H9 (cell line): Measurements from ENCODE around the gene CHST8. TPM values are rescaled to one million over a fixed set of nuclear protein-coding genes. Genes with fewer than 3 reads are reported as not detected.

ENCODE experiments used
- DNase-seq: peaks from one replicate; pipeline ENCODE4 v3.0.0-alpha.2; 2017
- H2AFZ ChIP-seq: one replicate; pipeline ENCODE4 v1.6.1; 2013; ENCODE audit warnings: mild to moderate bottlenecking, low read length, control low read depth, moderate library complexity
- H2AK5ac ChIP-seq: 2 replicates; pipeline ENCODE4 v1.6.1; 2013; ENCODE audit warnings: low read length, control low read depth, mixed read lengths; ENCODE audit not compliant: insufficient read length
- H2BK120ac ChIP-seq: one replicate; pipeline ENCODE4 v1.6.1; 2013; ENCODE audit warnings: low read depth, mild to moderate bottlenecking, low read length, control low read depth, inconsistent platforms; ENCODE audit not compliant: poor library complexity, severe bottlenecking
- H2BK12ac ChIP-seq: 2 replicates; pipeline ENCODE4 v1.6.1; 2013; ENCODE audit warnings: low read length, control low read depth, mixed read lengths, low read depth; ENCODE audit not compliant: insufficient read length
- H2BK15ac ChIP-seq: 2 replicates; pipeline ENCODE4 v1.6.1; 2013; ENCODE audit warnings: low read depth, low read length, control low read depth
- H2BK20ac ChIP-seq: one replicate; pipeline ENCODE4 v1.6.1; 2013; ENCODE audit warnings: low read depth, mild to moderate bottlenecking, low read length, control low read depth, inconsistent platforms; ENCODE audit not compliant: poor library complexity, severe bottlenecking
- H2BK5ac ChIP-seq: 2 replicates; pipeline ENCODE4 v1.6.1; 2013; ENCODE audit warnings: low read length, control low read depth, mixed read lengths; ENCODE audit not compliant: insufficient read length
- H3K14ac ChIP-seq: 2 replicates; pipeline ENCODE4 v1.6.1; 2013; ENCODE audit warnings: low read length, control low read depth; ENCODE audit not compliant: insufficient read depth
- H3K18ac ChIP-seq: 2 replicates; pipeline ENCODE4 v1.6.1; 2013; ENCODE audit warnings: low read depth, mild to moderate bottlenecking, mixed read lengths, low read length, control low read depth; ENCODE audit not compliant: insufficient read length
- H3K23ac ChIP-seq: 2 replicates; pipeline ENCODE4 v1.6.1; 2013; ENCODE audit warnings: low read length, control low read depth, mixed read lengths, low read depth; ENCODE audit not compliant: insufficient read length
- H3K23me2 ChIP-seq: 2 replicates; pipeline ENCODE4 v1.6.1; 2013; ENCODE audit warnings: low read depth, mild to moderate bottlenecking, mixed read lengths, low read length, control low read depth; ENCODE audit not compliant: insufficient read length, poor library complexity, severe bottlenecking
- H3K27ac ChIP-seq: 2 replicates; pipeline ENCODE4 v1.5.1; 2013; ENCODE audit warnings: low read length, control low read depth, mixed read lengths, low read depth; ENCODE audit not compliant: insufficient read length
- H3K27me3 ChIP-seq: 2 replicates; pipeline ENCODE4 v1.6.1; 2013; ENCODE audit warnings: low read length, control low read depth, inconsistent platforms; ENCODE audit not compliant: insufficient read depth
- H3K4ac ChIP-seq: 2 replicates; pipeline ENCODE4 v1.6.1; 2013; ENCODE audit warnings: low read depth, mild to moderate bottlenecking, control low read depth, inconsistent platforms, low read length, moderate library complexity
- H3K4me1 ChIP-seq: 2 replicates; pipeline ENCODE4 v1.6.1; 2013; ENCODE audit warnings: low read length, control low read depth, inconsistent platforms; ENCODE audit not compliant: insufficient read depth
- H3K4me2 ChIP-seq: 2 replicates; pipeline ENCODE4 v1.6.1; 2013; ENCODE audit warnings: low read length, control low read depth, mixed read lengths; ENCODE audit not compliant: insufficient read length, insufficient read depth
- H3K56ac ChIP-seq: 2 replicates; pipeline ENCODE4 v1.6.1; 2013; ENCODE audit warnings: low read depth, mild to moderate bottlenecking, mixed read lengths, low read length, control low read depth; ENCODE audit not compliant: insufficient read length
- H3K79me1 ChIP-seq: 2 replicates; pipeline ENCODE4 v1.6.1; 2013; ENCODE audit warnings: low read depth, mild to moderate bottlenecking, moderate library complexity, low read length, control low read depth, inconsistent platforms; ENCODE audit not compliant: insufficient read depth, poor library complexity, severe bottlenecking
- H3K79me2 ChIP-seq: 2 replicates; pipeline ENCODE4 v1.6.1; 2013; ENCODE audit warnings: low read length, control low read depth, inconsistent platforms; ENCODE audit not compliant: insufficient read depth
- H3K9ac ChIP-seq: 2 replicates; pipeline ENCODE4 v1.6.1; 2013; ENCODE audit warnings: low read length, control low read depth, mixed read lengths; ENCODE audit not compliant: insufficient read length; ENCODE audit errors: extremely low read depth
- H3K9me3 ChIP-seq: one replicate; pipeline ENCODE4 v1.6.1; 2013; ENCODE audit warnings: low read depth, low read length, inconsistent platforms; ENCODE audit not compliant: control insufficient read depth
- H3T11ph ChIP-seq: one replicate; pipeline ENCODE4 v1.6.1; 2013; ENCODE audit warnings: mild to moderate bottlenecking, low read length, control low read depth, inconsistent platforms
- H4K20me1 ChIP-seq: one replicate; pipeline ENCODE4 v1.6.1; 2013; ENCODE audit not compliant: control insufficient read depth, insufficient read length, insufficient read depth
- H4K5ac ChIP-seq: 2 replicates; pipeline ENCODE4 v1.6.1; 2013; ENCODE audit warnings: low read depth, mild to moderate bottlenecking, mixed read lengths, low read length, control low read depth; ENCODE audit not compliant: insufficient read length
- H4K8ac ChIP-seq: replicated peaks from 2 replicates; pipeline ENCODE4 v1.6.1; 2013; ENCODE audit warnings: low read length, control low read depth, mixed read lengths, low read depth; ENCODE audit not compliant: insufficient read length
- H4K91ac ChIP-seq: 2 replicates; pipeline ENCODE4 v1.6.1; 2013; ENCODE audit warnings: low read depth, mild to moderate bottlenecking, moderate library complexity, mixed read lengths, low read length, control low read depth; ENCODE audit not compliant: insufficient read length
- H3K27ac Mint-ChIP-seq, 3 experiments: 2 replicates in 2 of 3; 3 replicates in 1 of 3; pipeline ENCODE4 v1.8.0; 2020 to 2021; ENCODE audit warnings: mixed read lengths in 3 of 3, mild to moderate bottlenecking in 1 of 3, moderate library complexity in 1 of 3
- H3K27me3 Mint-ChIP-seq: 2 replicates; pipeline ENCODE4 v1.8.0; 2021; ENCODE audit warnings: low read depth, mild to moderate bottlenecking, moderate library complexity, mixed read lengths
- H3K36me3 Mint-ChIP-seq, 3 experiments: 2 replicates in 2 of 3; 3 replicates in 1 of 3; pipeline ENCODE4 v1.8.0; 2020 to 2021; ENCODE audit warnings: low read depth in 3 of 3, mixed read lengths in 3 of 3; ENCODE audit not compliant: insufficient read depth in 1 of 3
- H3K4me1 Mint-ChIP-seq, 2 experiments: 2 replicates each; pipeline ENCODE4 v1.8.0; 2020; ENCODE audit warnings: mixed read lengths in 2 of 2
- H3K4me3 Mint-ChIP-seq, 2 experiments: 2 replicates in 1 of 2; 3 replicates in 1 of 2; pipeline ENCODE4 v1.8.0; 2020 to 2021; ENCODE audit warnings: mild to moderate bottlenecking in 2 of 2, mixed read lengths in 2 of 2, moderate library complexity in 1 of 2
- H3K9me3 Mint-ChIP-seq, 2 experiments: 2 replicates in 1 of 2; 3 replicates in 1 of 2; pipeline ENCODE4 v1.8.0; 2020; ENCODE audit warnings: mild to moderate bottlenecking in 2 of 2, mixed read lengths in 2 of 2, moderate library complexity in 1 of 2
- CTCF ChIP-seq: fragments of 200-600 bp; sonication (generic); conservative IDR thresholded peaks from 3 replicates; pipeline ENCODE4 v1.8.0; 2021; ENCODE audit warnings: antibody characterized with exemption, mild to moderate bottlenecking
- WGBS: extraction: QIAGEN DNeasy Blood & Tissue Kit; methylation state at CpG from one replicate; pipeline ENCODE4 v1.1.7; 2013; ENCODE audit warnings: missing lambda C conversion rate, low lambda C conversion rate, mixed read lengths; ENCODE audit not compliant: insufficient read length; ENCODE audit errors: extremely low coverage; 5-methylcytosine and 5-hydroxymethylcytosine counted together
- total RNA-seq: library from RNA; stranded (reverse); gene quantifications from 2 replicates; pipeline ENCODE4 v1.2.1, GENCODE V29; 2021

Gene CHST8
- total RNA-seq, 1 experiment from 2014 or later: 5.1 TPM

GRCh38 chr19:33627526-33627925 is 5.8 kb downstream of the CHST8 start:
- WGBS: no CpG with 5 or more reads among the region's 5 CpGs
- Histone ChIP-seq H3K79me2 (no peaks in the 10 kb centered on the region; the same call in 1 of the 2 replicates), H3K23me2 (peaks cover 11% of the 10 kb centered on the region), H2BK15ac (no peak overlapping the region), H3K9ac (no peak overlapping the region), H2BK120ac (no peak overlapping the region), H2AK5ac (no peak overlapping the region), H3K27me3 (peaks cover 10% of the 10 kb centered on the region; the same call in 1 of the 2 replicates), H3K79me1 (no peaks in the 10 kb centered on the region), H4K5ac (no peak overlapping the region), H2BK5ac (no peak overlapping the region), H3K23ac (no peak overlapping the region), H2BK20ac (no peak overlapping the region), H3K27ac (no peak overlapping the region), H4K91ac (no peak overlapping the region), H3K4ac (no peak overlapping the region), H3K4me2 (no peak overlapping the region), H3K4me1 (peaks cover 5% of the 10 kb centered on the region; the same call in 1 of the 2 replicates), H3K9me3 (no peaks in the 10 kb centered on the region), H3K18ac (no peak overlapping the region), H3K56ac (no peak overlapping the region), H2BK12ac (no peak overlapping the region), H3T11ph (no peak overlapping the region), H4K20me1 (no peaks in the 10 kb centered on the region), H2AFZ (no peak overlapping the region), H3K14ac (no peak overlapping the region), H4K8ac (no peak overlapping the region)
- Mint-ChIP-seq H3K36me3 (no peaks in the 10 kb centered on the region), H3K27ac (no peak overlapping the region; a peak in 1 of 7 replicates), H3K27me3 (peaks cover 47% of the 10 kb centered on the region), H3K9me3 (no peaks in the 10 kb centered on the region), H3K4me3 (no peak overlapping the region), H3K4me1 (peaks cover 22 to 28% of the 10 kb centered on the region in 2 experiments)
- no peak for DNase-seq
- no peak for TF ChIP-seq CTCF
